Neutrophil (primary cell): ENCODE measurements around the gene COP1.
A peak's percentile ranks its signal among the peaks of the same experiment; 100 is the strongest.

ENCODE experiments used
- H3K27ac ChIP-seq: fragments of 200-600 bp; sonication (generic); 2 replicates; pipeline ENCODE4 v1.5.1; 2016; ENCODE audit warnings: mild to moderate bottlenecking, moderate library complexity
- H3K27me3 ChIP-seq: fragments of 200-600 bp; sonication (generic); 2 replicates; pipeline ENCODE4 v1.6.0; 2016; ENCODE audit warnings: mild to moderate bottlenecking
- H3K36me3 ChIP-seq: fragments of 200-600 bp; sonication (generic); 2 replicates; pipeline ENCODE4 v1.5.1; 2017
- H3K4me1 ChIP-seq, 2 experiments: fragments of 200-600 bp in 1 of 2; sonication (generic) in 1 of 2; 1 replicate in 1 of 2; 2 replicates in 1 of 2; pipeline versions ENCODE4 v1.5.1 to v1.6.1; 2013 to 2016; ENCODE audit warnings: low read depth in 1 of 2, low read length in 1 of 2, mild to moderate bottlenecking in 1 of 2, moderate library complexity in 1 of 2; ENCODE audit not compliant: control insufficient read depth in 1 of 2, insufficient read depth in 1 of 2
- H3K4me3 ChIP-seq, 2 experiments: fragments of 200-600 bp in 1 of 2; sonication (generic) in 1 of 2; 1 replicate in 1 of 2; 2 replicates in 1 of 2; pipeline ENCODE4 v1.5.1; 2013 to 2016; ENCODE audit warnings: low read depth in 1 of 2, low read length in 1 of 2, mild to moderate bottlenecking in 1 of 2, moderate library complexity in 1 of 2
- H3K9me3 ChIP-seq: fragments of 200-600 bp; sonication (generic); 2 replicates; pipeline ENCODE4 v1.5.1; 2016
- TF ChIP-seq, protein P1 (sequence below): fragments of 200-600 bp; sonication (generic); IDR thresholded peaks from 2 replicates; pipeline ENCODE4 v1.5.1; 2016; ENCODE audit warnings: antibody characterized with exemption

The COP1 gene

DNA sequence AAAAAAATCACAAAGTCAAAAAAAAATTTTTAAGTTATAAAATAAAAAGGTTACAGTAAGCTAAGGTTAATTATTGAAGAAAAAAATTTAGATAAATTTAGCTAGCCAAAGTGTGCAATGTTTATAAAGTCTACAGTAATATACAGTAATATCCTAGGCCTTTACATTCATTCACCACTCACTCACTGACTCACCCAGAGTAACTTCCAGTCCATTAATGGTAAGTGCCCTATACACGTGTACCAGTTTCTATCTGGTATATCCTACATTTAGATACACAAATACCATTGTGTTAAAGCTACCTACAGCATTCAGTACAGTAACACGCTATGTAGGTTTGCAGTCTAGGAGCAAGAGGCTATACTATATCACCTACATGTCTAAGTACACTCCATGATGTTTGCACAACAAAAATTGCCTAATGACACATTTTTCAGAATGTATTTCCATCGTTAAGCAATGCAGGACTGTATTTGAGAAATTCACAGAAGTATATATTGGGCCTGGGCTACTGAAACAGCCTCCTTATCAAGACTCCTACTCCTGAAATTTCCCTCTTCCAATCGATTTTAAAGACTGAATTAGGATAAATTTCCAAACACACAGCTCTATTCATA, 155.1 kb downstream of the COP1 start:
- Histone ChIP-seq H3K4me1 (peaks cover 17 to 25% of the 10 kb centered on the region in 2 experiments), H3K27me3 (no peaks in the 10 kb centered on the region), H3K36me3 (peaks cover 8% of the 10 kb centered on the region), H3K9me3 (no peaks in the 10 kb centered on the region), H3K27ac (peak overlapping the region; percentile 26), H3K4me3 (no peak overlapping the region)
- TF ChIP-seq, protein P1, sequence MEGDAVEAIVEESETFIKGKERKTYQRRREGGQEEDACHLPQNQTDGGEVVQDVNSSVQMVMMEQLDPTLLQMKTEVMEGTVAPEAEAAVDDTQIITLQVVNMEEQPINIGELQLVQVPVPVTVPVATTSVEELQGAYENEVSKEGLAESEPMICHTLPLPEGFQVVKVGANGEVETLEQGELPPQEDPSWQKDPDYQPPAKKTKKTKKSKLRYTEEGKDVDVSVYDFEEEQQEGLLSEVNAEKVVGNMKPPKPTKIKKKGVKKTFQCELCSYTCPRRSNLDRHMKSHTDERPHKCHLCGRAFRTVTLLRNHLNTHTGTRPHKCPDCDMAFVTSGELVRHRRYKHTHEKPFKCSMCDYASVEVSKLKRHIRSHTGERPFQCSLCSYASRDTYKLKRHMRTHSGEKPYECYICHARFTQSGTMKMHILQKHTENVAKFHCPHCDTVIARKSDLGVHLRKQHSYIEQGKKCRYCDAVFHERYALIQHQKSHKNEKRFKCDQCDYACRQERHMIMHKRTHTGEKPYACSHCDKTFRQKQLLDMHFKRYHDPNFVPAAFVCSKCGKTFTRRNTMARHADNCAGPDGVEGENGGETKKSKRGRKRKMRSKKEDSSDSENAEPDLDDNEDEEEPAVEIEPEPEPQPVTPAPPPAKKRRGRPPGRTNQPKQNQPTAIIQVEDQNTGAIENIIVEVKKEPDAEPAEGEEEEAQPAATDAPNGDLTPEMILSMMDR = no peak

DNA sequence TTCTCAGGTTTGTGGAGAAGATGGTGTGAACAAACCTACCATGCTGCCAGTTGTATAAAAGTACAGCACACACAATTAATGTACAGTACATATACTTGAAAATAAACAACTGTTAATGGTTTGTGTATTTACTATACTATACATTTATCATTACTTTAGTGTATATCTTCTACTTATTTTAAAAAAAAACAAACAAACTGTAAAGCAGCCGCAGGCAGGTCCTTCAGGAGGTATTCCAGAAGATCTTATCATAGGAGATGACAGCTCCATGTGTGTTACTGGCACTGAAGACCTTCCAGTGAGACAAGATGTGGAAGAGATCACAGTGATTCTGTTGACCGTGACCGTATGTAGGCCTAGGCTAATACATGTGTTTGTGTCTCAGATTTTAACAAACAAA, 155.7 kb downstream of the COP1 start:
- Histone ChIP-seq H3K27me3 (no peaks in the 10 kb centered on the region), H3K27ac (no peak overlapping the region), H3K36me3 (peaks cover 6% of the 10 kb centered on the region), H3K4me1 (peaks cover 17 to 25% of the 10 kb centered on the region in 2 experiments), H3K4me3 (no peak overlapping the region), H3K9me3 (no peaks in the 10 kb centered on the region)
- TF ChIP-seq, protein P1 = no peak

DNA sequence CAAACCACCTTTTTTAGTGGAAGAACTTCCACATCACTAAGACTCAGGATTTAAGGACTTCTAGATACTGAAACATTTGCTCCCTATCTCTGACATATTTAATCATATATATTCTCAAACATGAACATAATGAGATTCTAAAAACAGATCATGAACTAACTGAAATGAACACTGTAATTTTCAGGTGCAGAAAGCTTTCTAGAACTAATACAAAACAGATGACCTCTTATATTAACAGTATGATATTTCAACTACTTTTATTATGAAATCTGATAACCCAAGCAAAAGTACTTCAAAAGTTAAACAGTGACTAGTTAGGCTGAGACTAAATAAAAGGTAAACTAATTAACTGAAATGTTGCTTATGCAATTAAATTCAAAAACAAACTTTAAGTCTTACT, 157.5 kb downstream of the COP1 start:
- TF ChIP-seq, protein P1 = no peak
- Histone ChIP-seq H3K27ac (no peak overlapping the region), H3K27me3 (no peaks in the 10 kb centered on the region), H3K4me3 (no peak overlapping the region), H3K36me3 (peaks cover 17% of the 10 kb centered on the region), H3K4me1 (peaks cover 17 to 25% of the 10 kb centered on the region in 2 experiments), H3K9me3 (no peaks in the 10 kb centered on the region)

DNA sequence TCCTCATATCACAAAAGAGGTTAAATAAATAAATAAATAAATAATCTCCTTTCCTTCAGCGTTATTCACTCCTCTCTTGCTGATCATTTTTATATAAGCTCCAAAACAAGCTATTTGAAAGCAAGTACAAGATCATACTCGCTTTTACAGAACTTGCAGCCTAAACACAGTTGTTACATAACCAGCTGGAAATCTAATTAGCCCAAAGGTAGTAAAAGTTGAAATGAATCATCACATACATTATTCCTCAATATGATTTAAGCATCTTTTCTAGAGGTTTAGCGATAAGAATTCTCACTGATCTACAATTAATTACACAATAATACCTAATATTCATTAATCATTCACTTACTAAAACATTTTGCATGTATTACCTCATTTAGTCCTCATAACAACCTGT, 160.2 kb downstream of the COP1 start:
- Histone ChIP-seq H3K36me3 (peaks cover 42% of the 10 kb centered on the region), H3K27ac (no peak overlapping the region), H3K27me3 (no peaks in the 10 kb centered on the region), H3K9me3 (no peaks in the 10 kb centered on the region), H3K4me1 (peaks cover 2 to 5% of the 10 kb centered on the region in 2 experiments), H3K4me3 (no peak overlapping the region)
- TF ChIP-seq, protein P1 = no peak

DNA sequence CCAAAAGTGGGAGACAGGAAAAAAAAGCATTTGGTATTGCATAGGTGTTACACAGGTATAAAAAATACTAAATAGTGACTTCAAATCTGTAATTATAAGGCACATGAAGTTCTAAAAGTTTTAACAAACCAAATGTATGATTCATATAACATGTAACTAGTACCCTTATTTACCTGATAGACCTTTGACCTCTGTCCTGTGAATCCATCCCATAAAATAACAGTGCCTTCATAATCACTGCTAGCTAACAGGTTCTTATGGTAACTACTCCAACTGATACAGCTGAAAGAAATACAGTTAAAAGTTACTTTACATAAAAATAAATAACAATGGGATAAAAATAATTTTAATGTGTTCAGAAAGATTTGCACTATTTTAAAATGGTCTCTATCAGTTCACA, 163.5 kb downstream of the COP1 start:
- TF ChIP-seq, protein P1 = no peak
- H3K9me3 ChIP-seq = no peaks in the 10 kb centered on the region

More for the DNA sequence above, 163.5 kb downstream of the COP1 start:
- H3K27me3 ChIP-seq = no peaks in the 10 kb centered on the region
- no peaks in the 10 kb centered on the region for H3K4me1 ChIP-seq
- no peak overlapping the region for H3K27ac ChIP-seq
- no peak overlapping the region for H3K4me3 ChIP-seq
- peaks cover 60% of the 10 kb centered on the region for H3K36me3 ChIP-seq
